ENCODE results near the gene SIGLEC10. TPM values are rescaled to one million over a fixed set of nuclear protein-coding genes. Genes with fewer than 3 reads are reported as not detected.
"Not testable (repeated sequence)": the region's sequence is repeated elsewhere in the genome, so short reads cannot be mapped to it uniquely, and the experiment has no call there.

Gene SIGLEC10
- total RNA-seq, 1 donor from 2014 or later = not detected

GRCh38 chr19:51448011-51448410, 30.6 kb upstream of the SIGLEC10 start:
- no peak overlapping the region for H3K27ac Mint-ChIP-seq (ENCODE audit: unreplicated experiment)
- H3K4me1 Mint-ChIP-seq (ENCODE audit: low read depth, unreplicated experiment) = no peaks in the 10 kb centered on the region
- peaks cover 1% of the 10 kb centered on the region for H3K27me3 Mint-ChIP-seq (ENCODE audit: unreplicated experiment)
- TF ChIP-seq, protein P1, sequence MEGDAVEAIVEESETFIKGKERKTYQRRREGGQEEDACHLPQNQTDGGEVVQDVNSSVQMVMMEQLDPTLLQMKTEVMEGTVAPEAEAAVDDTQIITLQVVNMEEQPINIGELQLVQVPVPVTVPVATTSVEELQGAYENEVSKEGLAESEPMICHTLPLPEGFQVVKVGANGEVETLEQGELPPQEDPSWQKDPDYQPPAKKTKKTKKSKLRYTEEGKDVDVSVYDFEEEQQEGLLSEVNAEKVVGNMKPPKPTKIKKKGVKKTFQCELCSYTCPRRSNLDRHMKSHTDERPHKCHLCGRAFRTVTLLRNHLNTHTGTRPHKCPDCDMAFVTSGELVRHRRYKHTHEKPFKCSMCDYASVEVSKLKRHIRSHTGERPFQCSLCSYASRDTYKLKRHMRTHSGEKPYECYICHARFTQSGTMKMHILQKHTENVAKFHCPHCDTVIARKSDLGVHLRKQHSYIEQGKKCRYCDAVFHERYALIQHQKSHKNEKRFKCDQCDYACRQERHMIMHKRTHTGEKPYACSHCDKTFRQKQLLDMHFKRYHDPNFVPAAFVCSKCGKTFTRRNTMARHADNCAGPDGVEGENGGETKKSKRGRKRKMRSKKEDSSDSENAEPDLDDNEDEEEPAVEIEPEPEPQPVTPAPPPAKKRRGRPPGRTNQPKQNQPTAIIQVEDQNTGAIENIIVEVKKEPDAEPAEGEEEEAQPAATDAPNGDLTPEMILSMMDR (IDR thresholded peaks at IDR 0.05; ENCODE audit: partially characterized antibody, unreplicated experiment) = no peak
- H3K9me3 Mint-ChIP-seq (ENCODE audit: unreplicated experiment) = peaks cover 6% of the 10 kb centered on the region
- H3K4me3 Mint-ChIP-seq (ENCODE audit: unreplicated experiment) = no peak overlapping the region
- no peaks in the 10 kb centered on the region for H3K36me3 Mint-ChIP-seq (ENCODE audit: unreplicated experiment)
- DNase-seq = no peak

DNA sequence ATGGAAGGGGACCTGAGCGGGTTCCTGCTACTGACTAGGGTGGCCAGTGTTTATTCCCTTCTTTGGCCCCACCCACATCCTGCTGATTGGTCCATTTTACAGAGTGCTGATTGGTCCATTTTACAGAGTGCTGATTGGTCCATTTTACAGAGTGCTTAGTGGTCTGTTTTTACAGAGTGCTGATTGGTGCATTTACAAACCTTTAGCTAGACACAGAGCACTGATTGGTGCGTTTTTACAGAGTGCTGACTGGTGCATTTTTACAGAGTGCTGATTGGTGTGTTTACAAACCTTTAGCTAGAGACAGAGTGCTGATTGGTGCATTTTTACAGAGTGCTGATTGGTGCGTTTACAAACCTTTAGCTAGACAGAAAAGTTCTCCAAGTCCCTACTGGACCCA, 30.1 kb upstream of the SIGLEC10 start:
- not testable (repeated sequence) for DNase-seq; H3K9me3 Mint-ChIP-seq (ENCODE audit: unreplicated experiment); H3K27me3 Mint-ChIP-seq (ENCODE audit: unreplicated experiment); H3K27ac Mint-ChIP-seq (ENCODE audit: unreplicated experiment); H3K4me1 Mint-ChIP-seq (ENCODE audit: low read depth, unreplicated experiment); H3K4me3 Mint-ChIP-seq (ENCODE audit: unreplicated experiment); H3K36me3 Mint-ChIP-seq (ENCODE audit: unreplicated experiment)

GRCh38 chr19:51441410-51442390, 24.3 kb upstream of the SIGLEC10 start:
- Mint-ChIP-seq H3K4me1 (ENCODE audit: low read depth, unreplicated experiment) (no peaks in the 10 kb centered on the region), H3K36me3 (ENCODE audit: unreplicated experiment) (no peaks in the 10 kb centered on the region), H3K27me3 (ENCODE audit: unreplicated experiment) (peaks cover 5% of the 10 kb centered on the region), H3K4me3 (ENCODE audit: unreplicated experiment) (no peak overlapping the region), H3K9me3 (ENCODE audit: unreplicated experiment) (no peaks in the 10 kb centered on the region), H3K27ac (ENCODE audit: unreplicated experiment) (no peak overlapping the region)
- DNase-seq = no peak
- TF ChIP-seq, protein P1 (IDR thresholded peaks at IDR 0.05; ENCODE audit: partially characterized antibody, unreplicated experiment) = no peak

- no peak for DNase-seq
- TF ChIP-seq, protein P1 (IDR thresholded peaks at IDR 0.05; ENCODE audit: partially characterized antibody, unreplicated experiment) = no peak
- Mint-ChIP-seq H3K36me3 (ENCODE audit: unreplicated experiment) (no peaks in the 10 kb centered on the region), H3K9me3 (ENCODE audit: unreplicated experiment) (no peaks in the 10 kb centered on the region), H3K4me3 (ENCODE audit: unreplicated experiment) (no peak overlapping the region), H3K4me1 (ENCODE audit: low read depth, unreplicated experiment) (no peaks in the 10 kb centered on the region), H3K27me3 (ENCODE audit: unreplicated experiment) (peaks cover 5% of the 10 kb centered on the region), H3K27ac (ENCODE audit: unreplicated experiment) (no peak overlapping the region)
Measured at GRCh38 chr19:51440846-51441409, 23.5 kb upstream of the SIGLEC10 start.

DNA sequence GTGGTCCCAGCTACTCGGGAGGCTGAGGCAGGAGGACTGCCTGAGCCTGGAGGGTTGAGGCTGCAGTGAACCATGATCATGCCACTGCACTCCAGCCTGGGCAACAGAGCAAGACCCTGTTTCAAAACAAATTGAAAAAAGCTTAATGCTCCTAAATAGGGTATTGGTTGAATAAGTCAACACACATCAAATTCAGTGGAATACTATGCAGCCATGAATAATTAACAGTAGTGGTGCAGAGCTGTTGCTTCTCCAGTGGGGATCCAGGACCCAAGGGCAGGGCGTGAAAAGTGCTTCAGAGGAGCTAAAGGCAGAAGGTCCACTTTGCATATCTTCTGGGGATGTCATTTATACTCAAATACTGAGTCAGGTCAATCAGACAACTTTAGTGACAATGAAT, 22.6 kb upstream of the SIGLEC10 start:
- Mint-ChIP-seq H3K27me3 (ENCODE audit: unreplicated experiment) (peaks cover 5% of the 10 kb centered on the region), H3K36me3 (ENCODE audit: unreplicated experiment) (no peaks in the 10 kb centered on the region)

More for the DNA sequence above, 22.6 kb upstream of the SIGLEC10 start:
- no peaks in the 10 kb centered on the region for H3K4me1 Mint-ChIP-seq (ENCODE audit: low read depth, unreplicated experiment)
- no peak overlapping the region for H3K4me3 Mint-ChIP-seq (ENCODE audit: unreplicated experiment)
- no peaks in the 10 kb centered on the region for H3K9me3 Mint-ChIP-seq (ENCODE audit: unreplicated experiment)
- DNase-seq = no peak
- H3K27ac Mint-ChIP-seq (ENCODE audit: unreplicated experiment) = no peak overlapping the region
- TF ChIP-seq, protein P1 (IDR thresholded peaks at IDR 0.05; ENCODE audit: partially characterized antibody, unreplicated experiment) = no peak
